HG02759 (cell line): ENCODE measurements around the gene DHRS9.

Source experiments
- ATAC-seq: cut with Tn5 transposase; IDR thresholded peaks from one replicate; pipeline ENCODE4 v1.9.1; 2021; ENCODE audit warnings: mild to moderate bottlenecking, moderate library complexity; ENCODE audit not compliant: unreplicated experiment

The DHRS9 gene

DNA sequence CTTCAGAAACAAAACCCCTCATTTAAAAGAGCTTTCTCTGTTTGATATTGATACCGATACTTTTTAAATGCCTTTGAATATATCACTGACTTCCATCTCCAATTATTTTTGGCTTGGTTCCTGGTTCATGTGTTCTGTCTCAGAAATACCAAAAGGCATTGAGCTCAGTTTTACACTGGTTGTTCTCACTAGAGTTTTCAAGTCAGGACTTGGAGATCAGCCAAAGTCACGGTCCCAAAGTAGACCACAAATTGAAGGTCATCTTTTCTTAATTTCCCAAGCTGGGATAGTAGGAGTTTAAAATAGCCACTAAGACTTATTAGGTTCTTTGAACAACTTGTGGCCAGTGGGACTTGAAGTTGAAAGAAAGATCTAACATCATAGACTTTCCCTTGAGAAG, 24.2 kb downstream of the DHRS9 start:
- no peak for ATAC-seq

- ATAC-seq, result no peak
Observed at GRCh38 chr2:169094676-169095075, 25.3 kb downstream of the DHRS9 start.

GRCh38 chr2:169095621-169096105, 26.3 kb downstream of the DHRS9 start:
- ATAC-seq, result no peak

DNA sequence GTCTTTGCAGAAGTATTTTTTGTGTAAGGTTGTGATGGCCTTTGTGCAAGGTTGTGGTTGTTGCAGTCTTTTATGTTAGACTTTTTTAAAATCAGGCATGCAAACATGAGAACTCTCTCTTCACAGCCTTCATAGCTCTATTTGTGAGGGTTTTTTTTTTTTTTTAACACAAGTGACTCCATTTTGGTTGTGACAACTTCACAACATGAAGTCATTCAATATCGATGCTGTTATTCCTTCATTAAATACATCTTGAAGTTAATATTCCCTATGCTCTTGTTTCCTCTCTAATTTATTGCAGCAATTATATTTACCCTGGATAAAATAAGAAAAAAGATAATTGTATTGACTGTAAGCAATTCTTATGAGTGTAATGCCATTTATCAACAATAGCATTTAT, 35.5 kb downstream of the DHRS9 start:
- no peak for ATAC-seq

- ATAC-seq, result no peak
Observed at GRCh38 chr2:169105476-169105875, 36.1 kb downstream of the DHRS9 start.

GRCh38 chr2:169106134-169106533, 36.8 kb downstream of the DHRS9 start:
- no peak for ATAC-seq

- no peak for ATAC-seq
Observed at GRCh38 chr2:169106563-169107545, 37.5 kb downstream of the DHRS9 start.

DNA sequence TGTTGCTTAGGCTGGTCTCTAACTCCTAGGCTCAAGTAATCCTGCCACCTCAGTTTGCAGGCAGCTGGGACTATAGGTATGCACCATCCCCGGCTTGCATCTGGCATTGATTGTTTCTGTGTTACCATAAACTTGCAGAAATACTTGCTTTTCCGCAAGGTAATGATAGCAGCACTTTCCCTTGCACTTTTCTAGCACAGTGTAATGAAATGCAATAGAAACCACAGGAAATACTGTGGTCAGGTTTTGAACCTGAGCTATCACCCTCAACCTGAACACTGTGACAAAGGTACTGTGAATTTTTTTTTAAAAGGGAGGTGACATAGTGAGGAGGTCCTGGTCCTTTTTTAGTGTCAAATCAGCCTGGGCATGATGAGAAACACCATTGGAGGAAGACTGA, 38.3 kb downstream of the DHRS9 start:
- peak; percentile 81 for ATAC-seq

- ATAC-seq, result no peak
Observed at GRCh38 chr2:169108099-169108884, 38.9 kb downstream of the DHRS9 start.

GRCh38 chr2:169109502-169110409, 40.4 kb downstream of the DHRS9 start:
- ATAC-seq, result peak; percentile 59

GRCh38 chr2:169110419-169110818, 41.1 kb downstream of the DHRS9 start:
- no peak for ATAC-seq

- no peak for ATAC-seq
Observed at GRCh38 chr2:169110916-169111315, 41.6 kb downstream of the DHRS9 start.

- no peak for ATAC-seq
Observed at GRCh38 chr2:169112841-169113240, 43.5 kb downstream of the DHRS9 start.

DNA sequence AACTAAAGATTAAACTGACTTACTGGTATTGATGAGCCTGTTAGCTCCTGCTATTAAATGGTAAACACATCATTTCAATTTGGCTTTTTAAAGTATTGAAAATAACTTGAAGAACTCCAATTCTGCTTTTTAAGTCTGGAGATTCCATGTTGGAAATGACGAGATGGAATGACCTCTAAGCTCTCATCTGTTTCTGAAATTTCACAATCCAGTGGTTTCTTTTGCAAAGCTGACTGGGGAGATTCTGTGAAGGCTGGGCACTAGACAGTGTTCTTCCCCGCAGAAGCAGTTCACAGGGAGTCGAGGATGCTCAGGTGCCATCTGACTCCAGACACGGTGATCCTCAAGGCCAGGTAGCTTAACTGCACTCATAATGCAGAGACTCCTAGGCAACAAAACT, 44.7 kb downstream of the DHRS9 start:
- no peak for ATAC-seq

DNA sequence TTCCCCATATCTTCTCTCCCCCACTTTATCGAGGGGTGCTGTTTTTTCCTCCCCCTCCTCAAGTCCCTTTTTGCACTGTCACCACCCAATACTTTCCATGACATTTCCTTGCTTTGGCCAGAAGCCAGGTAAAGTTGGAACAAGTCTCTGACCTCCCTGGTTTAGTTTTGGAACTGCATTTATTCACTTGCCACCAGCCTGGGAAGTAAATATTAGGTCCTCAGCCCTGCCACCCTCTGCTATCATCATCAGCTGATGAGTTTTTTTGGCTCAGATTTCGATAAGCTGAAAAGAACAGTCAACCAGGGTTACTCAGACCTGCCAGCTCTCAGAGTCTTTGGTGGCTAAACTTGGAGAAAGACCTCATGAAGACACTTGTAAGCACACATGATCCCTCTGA, 47.0 kb downstream of the DHRS9 start:
- ATAC-seq, result no peak

- ATAC-seq, result no peak
Observed at GRCh38 chr2:169116993-169117392, 47.6 kb downstream of the DHRS9 start.

DNA sequence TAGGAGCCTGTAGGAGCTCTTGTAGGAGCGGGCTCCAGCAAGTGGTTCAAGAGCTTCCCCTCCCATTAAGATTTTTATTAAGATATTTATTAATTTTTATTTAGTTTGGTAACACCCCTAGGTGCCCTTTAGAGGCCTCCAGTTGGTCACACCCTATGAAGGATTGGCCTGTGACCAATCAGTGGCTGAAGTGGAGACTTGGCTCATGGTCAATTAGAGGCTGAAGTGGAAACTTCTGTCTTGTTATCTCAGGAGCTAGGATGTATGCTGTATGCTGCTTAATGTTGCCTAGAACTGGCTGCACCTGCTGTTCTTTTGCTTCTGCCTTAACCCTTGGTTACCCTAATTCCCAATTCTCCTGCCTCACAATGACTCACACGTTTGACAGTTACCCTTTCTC, 48.7 kb downstream of the DHRS9 start:
- ATAC-seq, result no peak

DNA sequence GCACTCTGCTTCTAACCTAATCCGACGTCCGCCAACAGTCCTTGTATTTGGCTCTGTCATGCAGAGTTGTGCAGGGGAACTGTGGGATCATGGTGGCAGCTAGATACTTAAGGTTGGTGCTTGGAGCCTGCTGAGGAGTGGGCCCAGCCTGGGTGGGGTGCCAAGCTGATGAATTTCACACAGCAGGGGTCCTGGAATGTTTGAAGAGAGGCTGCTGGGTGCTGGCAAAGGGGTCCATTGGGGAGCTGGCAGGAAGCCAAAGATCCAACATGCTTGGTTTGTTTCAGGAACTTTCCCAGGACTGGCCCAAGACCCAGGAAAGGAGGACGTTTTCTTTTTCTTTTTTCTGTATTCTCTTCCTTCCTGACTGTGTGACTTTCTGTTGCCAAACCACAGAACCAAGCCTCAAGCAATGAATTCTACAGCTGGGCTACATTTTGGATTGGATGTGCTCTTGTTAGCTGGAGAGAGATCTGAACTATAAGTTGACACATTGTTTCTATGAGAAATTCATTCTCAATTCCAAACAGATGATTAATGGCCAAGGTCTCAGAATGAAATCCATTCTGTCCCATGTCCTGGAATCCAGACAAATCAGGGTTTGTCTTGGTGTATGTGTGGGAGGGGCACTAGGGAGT, 49.9 kb downstream of the DHRS9 start:
- ATAC-seq, result no peak

DNA sequence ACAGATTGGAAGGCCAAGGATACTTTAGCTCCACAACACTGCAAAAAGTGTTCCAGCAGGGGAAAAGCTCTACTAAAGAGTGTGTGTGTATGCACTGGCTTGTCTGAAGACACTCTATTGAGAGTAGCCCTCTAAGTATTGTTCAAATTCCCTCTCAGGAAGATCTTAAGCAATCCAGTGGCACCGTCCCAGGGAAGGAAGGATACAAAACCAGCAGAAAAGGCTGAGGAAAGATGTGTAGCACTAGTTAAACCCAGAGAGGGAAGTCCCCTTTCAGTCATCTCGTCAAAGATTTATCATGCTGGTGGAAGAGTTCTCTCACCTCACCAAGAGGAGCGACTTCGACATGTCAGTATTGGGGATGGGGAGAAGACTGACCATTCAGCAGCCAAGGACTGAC, 50.5 kb downstream of the DHRS9 start:
- ATAC-seq, result no peak

DNA sequence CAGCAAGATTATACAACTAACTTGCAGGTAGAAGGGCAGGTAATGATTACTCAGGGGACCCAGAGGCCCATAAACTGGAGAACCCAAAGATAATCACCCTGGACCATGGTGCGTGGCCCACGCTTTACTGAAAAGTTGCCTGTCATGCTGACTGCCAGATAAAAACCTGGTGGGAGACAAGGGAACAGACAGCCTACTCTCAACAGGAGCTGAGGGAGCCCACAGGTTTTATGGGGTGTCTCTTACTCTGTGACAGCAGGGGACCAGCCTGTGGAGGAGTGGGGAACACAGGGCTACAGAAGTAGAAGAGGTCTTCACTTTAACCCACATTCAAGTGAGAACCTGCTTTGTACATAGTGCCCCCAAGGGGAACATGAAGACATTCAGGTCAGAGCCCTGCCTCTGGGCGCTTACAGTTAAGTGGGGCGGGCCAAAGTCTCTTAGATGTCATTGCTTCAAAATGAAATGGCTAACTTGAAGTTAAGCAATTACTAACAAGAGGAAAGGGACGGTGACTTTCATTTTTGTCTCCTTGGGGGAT, 60.4 kb downstream of the DHRS9 start:
- ATAC-seq, result no peak
